ENCODE measurements around the gene PRXL2B.

DNA sequence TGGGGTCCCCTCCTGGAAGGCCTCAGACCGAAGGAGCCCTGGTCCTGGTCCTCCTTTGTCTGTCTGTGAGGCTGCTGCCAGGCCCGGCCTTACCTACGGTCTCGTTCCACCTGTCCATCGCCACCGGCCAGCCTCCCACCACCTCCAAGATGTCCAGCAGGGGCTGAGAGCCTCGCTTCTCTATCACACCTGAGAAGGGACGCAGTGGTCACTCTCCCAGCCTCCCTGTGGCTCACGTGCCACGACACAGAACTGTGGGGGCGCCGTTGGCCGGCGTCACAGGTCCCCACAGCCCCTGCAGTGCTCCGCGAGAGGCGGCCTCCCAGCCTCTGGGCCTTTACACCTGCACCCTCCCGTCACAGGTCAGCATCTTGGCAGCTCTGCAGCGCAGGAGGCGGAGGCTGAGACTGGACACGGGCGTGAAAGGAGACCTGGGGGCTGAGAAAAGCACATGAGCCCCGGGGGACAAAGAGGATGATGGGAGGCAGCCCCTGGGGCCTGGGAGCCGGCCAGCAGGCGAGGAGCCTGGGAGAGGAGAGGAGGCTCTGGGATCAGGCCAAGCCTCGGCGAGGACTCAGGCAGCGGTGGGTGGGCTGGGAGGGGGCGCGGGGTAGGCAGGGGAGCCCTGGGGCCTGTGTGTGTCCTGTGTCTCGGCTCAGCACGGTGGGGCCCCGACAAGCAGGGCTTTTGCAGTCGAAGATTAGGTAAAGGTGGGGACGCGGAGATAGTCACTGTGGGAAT is 20.5 kb downstream of the PRXL2B start:
- TF ChIP-seq, protein P1, sequence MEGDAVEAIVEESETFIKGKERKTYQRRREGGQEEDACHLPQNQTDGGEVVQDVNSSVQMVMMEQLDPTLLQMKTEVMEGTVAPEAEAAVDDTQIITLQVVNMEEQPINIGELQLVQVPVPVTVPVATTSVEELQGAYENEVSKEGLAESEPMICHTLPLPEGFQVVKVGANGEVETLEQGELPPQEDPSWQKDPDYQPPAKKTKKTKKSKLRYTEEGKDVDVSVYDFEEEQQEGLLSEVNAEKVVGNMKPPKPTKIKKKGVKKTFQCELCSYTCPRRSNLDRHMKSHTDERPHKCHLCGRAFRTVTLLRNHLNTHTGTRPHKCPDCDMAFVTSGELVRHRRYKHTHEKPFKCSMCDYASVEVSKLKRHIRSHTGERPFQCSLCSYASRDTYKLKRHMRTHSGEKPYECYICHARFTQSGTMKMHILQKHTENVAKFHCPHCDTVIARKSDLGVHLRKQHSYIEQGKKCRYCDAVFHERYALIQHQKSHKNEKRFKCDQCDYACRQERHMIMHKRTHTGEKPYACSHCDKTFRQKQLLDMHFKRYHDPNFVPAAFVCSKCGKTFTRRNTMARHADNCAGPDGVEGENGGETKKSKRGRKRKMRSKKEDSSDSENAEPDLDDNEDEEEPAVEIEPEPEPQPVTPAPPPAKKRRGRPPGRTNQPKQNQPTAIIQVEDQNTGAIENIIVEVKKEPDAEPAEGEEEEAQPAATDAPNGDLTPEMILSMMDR (conservative IDR thresholded peaks at IDR 0.05 in 1 of 2, IDR thresholded peaks at IDR 0.05 in 1 of 2; ENCODE audit: low read depth in 1 of 2, low read length in 2 of 2) = no peak
- TF ChIP-seq EZH2 (IDR thresholded peaks at IDR 0.05; ENCODE audit: low read length, missing control alignments) = no peak
